IMR-90 (cell line): Measurements from ENCODE around the gene MRPL32. TPM values are rescaled to one million over a fixed set of nuclear protein-coding genes. Genes with fewer than 3 reads are reported as not detected.

ENCODE experiments used
- ATAC-seq: fragments of 200-7000 bp; cut with Tn5 transposase; 2 replicates; pipeline ENCODE4 v1.9.1; 2020; ENCODE audit warnings: low read depth, mild to moderate bottlenecking, moderate library complexity
- BruUV-seq: library from RNA; stranded (reverse); fragments of 400-500 nt; replicated peaks from 2 replicates; lab custom pipeline; 2021; lab: Mats Ljungman, UMichigan
- CTCF ChIA-PET: fragments of 300-600 bp; formaldehyde crosslinking; extraction: SDS; loops from one replicate; lab custom pipeline; 2021; ENCODE audit warnings: antibody characterized with exemption; lab: Yijun Ruan, JAX
- POLR2A ChIA-PET: fragments of 300-600 bp; sonication (Branson Sonifier 250); formaldehyde crosslinking; loops from one replicate; lab custom pipeline; 2022; ENCODE audit warnings: antibody characterized with exemption; ENCODE audit not compliant: unreplicated experiment; lab: Charles Lee
- DNase-seq: peaks from one replicate; pipeline ENCODE4 v3.0.0; 2013
- H2AFZ ChIP-seq: replicated peaks from 2 replicates; pipeline ENCODE3; 2013; ENCODE audit warnings: low read length, mild to moderate bottlenecking; ENCODE audit not compliant: poor library complexity
- H2AK5ac ChIP-seq: 2 replicates; pipeline ENCODE4 v1.6.1; 2013; ENCODE audit warnings: low read depth, low read length, inconsistent platforms
- H2AK9ac ChIP-seq: replicated peaks from 2 replicates; pipeline ENCODE3; 2013; ENCODE audit warnings: mild to moderate bottlenecking, low read depth, low read length, moderate library complexity; ENCODE audit not compliant: poor library complexity
- H2BK120ac ChIP-seq: 2 replicates; pipeline ENCODE4 v1.6.1; 2013; ENCODE audit warnings: low read depth, low read length, inconsistent platforms
- H2BK15ac ChIP-seq: 3 replicates; pipeline ENCODE4 v1.6.1; 2013; ENCODE audit warnings: low read depth, low read length, inconsistent platforms
- H2BK20ac ChIP-seq: 2 replicates; pipeline ENCODE4 v1.6.1; 2013; ENCODE audit warnings: low read depth, mild to moderate bottlenecking, inconsistent platforms, low read length, moderate library complexity
- H2BK5ac ChIP-seq: 2 replicates; pipeline ENCODE4 v1.6.1; 2013; ENCODE audit warnings: mild to moderate bottlenecking, low read depth, low read length, inconsistent platforms; ENCODE audit not compliant: poor library complexity, severe bottlenecking
- H3K14ac ChIP-seq: replicated peaks from 2 replicates; pipeline ENCODE4 v1.6.1; 2013; ENCODE audit warnings: low read depth, low read length, inconsistent platforms
- H3K18ac ChIP-seq: 2 replicates; pipeline ENCODE4 v1.6.1; 2013; ENCODE audit warnings: low read depth, low read length, control low read depth
- H3K23ac ChIP-seq: 2 replicates; pipeline ENCODE4 v1.6.1; 2013; ENCODE audit warnings: low read depth, low read length, inconsistent platforms
- H3K27ac ChIP-seq: 2 replicates; pipeline ENCODE4 v1.5.1; 2013; ENCODE audit warnings: mild to moderate bottlenecking, control low read depth, low read length; ENCODE audit not compliant: insufficient read depth
- H3K27me3 ChIP-seq: 2 replicates; pipeline ENCODE4 v1.6.1; 2013; ENCODE audit warnings: low read length; ENCODE audit not compliant: control insufficient read depth, insufficient read depth
- H3K36me3 ChIP-seq: 2 replicates; pipeline ENCODE4 v1.6.1; 2013; ENCODE audit warnings: low read length, mixed read lengths; ENCODE audit not compliant: control insufficient read depth, insufficient read depth
- H3K4ac ChIP-seq: 2 replicates; pipeline ENCODE4 v1.6.1; 2013; ENCODE audit warnings: low read depth, low read length, inconsistent platforms
- H3K4me1 ChIP-seq: 2 replicates; pipeline ENCODE4 v1.6.1; 2013; ENCODE audit warnings: low read length, mixed read lengths; ENCODE audit not compliant: control insufficient read depth, insufficient read depth
- H3K4me2 ChIP-seq: 2 replicates; pipeline ENCODE4 v1.6.1; 2013; ENCODE audit warnings: low read depth, mild to moderate bottlenecking, control low read depth, low read length, moderate library complexity
- H3K4me3 ChIP-seq: 2 replicates; pipeline ENCODE4 v1.5.1; 2013; ENCODE audit warnings: low read depth, mild to moderate bottlenecking, control low read depth, low read length, moderate library complexity; ENCODE audit not compliant: insufficient read depth
- H3K56ac ChIP-seq: 2 replicates; pipeline ENCODE4 v1.6.1; 2013; ENCODE audit warnings: low read length, inconsistent platforms; ENCODE audit not compliant: insufficient read depth; ENCODE audit errors: extremely low read depth
- H3K79me1 ChIP-seq, 2 experiments: 2 replicates each; pipeline ENCODE4 v1.6.1; 2013; ENCODE audit warnings: low read length in 2 of 2, inconsistent platforms in 1 of 2, low read depth in 1 of 2
- H3K9ac ChIP-seq: 2 replicates; pipeline ENCODE4 v1.6.1; 2013; ENCODE audit warnings: low read depth, low read length, control low read depth
- H3K9me1 ChIP-seq: 2 replicates; pipeline ENCODE4 v1.6.1; 2013; ENCODE audit warnings: low read length, inconsistent platforms; ENCODE audit not compliant: insufficient read depth
- H3K9me3 ChIP-seq: 2 replicates; pipeline ENCODE4 v1.6.1; 2013; ENCODE audit warnings: low read length; ENCODE audit not compliant: control insufficient read depth, insufficient read depth
- H4K20me1 ChIP-seq: 2 replicates; pipeline ENCODE4 v1.6.1; 2013; ENCODE audit warnings: low read length, inconsistent platforms; ENCODE audit not compliant: insufficient read depth
- H4K5ac ChIP-seq: 2 replicates; pipeline ENCODE4 v1.6.1; 2013; ENCODE audit warnings: mild to moderate bottlenecking, low read depth, low read length, control low read depth
- H4K8ac ChIP-seq, 2 experiments: 2 replicates each; pipeline ENCODE4 v1.6.1; 2013; ENCODE audit warnings: low read depth in 2 of 2, low read length in 2 of 2, control low read depth in 1 of 2, inconsistent platforms in 1 of 2
- H4K91ac ChIP-seq: 2 replicates; pipeline ENCODE4 v1.6.1; 2013; ENCODE audit warnings: low read depth, low read length, inconsistent platforms; ENCODE audit not compliant: insufficient read depth
- BHLHE40 ChIP-seq: fragments of 150-350 bp; IDR thresholded peaks from 2 replicates; pipeline ENCODE4 v1.6.1; 2016; ENCODE audit warnings: mild to moderate bottlenecking, low read depth, low read length
- CEBPB ChIP-seq: IDR thresholded peaks from 2 replicates; pipeline ENCODE4 v1.6.1; 2012; ENCODE audit warnings: low read depth, low read length, improper control_type of control experiment
- FOS ChIP-seq: fragments of 150-350 bp; IDR thresholded peaks from 2 replicates; pipeline ENCODE4 v1.6.1; 2016; ENCODE audit warnings: low read depth, low read length
- MAZ ChIP-seq: IDR thresholded peaks from 2 replicates; pipeline ENCODE4 v1.6.1; 2012; ENCODE audit warnings: low read depth, mild to moderate bottlenecking, low read length, improper control_type of control experiment, moderate library complexity, borderline replicate concordance
- MXI1 ChIP-seq: IDR thresholded peaks from 2 replicates; pipeline ENCODE4 v1.6.1; 2012; ENCODE audit warnings: low read depth, mild to moderate bottlenecking, low read length, moderate library complexity, borderline replicate concordance
- POLR2A ChIP-seq: IDR thresholded peaks from 2 replicates; pipeline ENCODE4 v1.6.1; 2012; ENCODE audit warnings: mild to moderate bottlenecking, low read depth, low read length
- RAD21 ChIP-seq: IDR thresholded peaks from 2 replicates; pipeline ENCODE4 v1.6.1; 2012; ENCODE audit warnings: low read length, improper control_type of control experiment
- RFX5 ChIP-seq: IDR thresholded peaks from 2 replicates; pipeline ENCODE4 v1.8.0; 2012; ENCODE audit warnings: low read depth, mild to moderate bottlenecking, low read length, moderate library complexity
- SMC3 ChIP-seq: fragments of 150-350 bp; IDR thresholded peaks from 2 replicates; pipeline ENCODE4 v1.6.1; 2016; ENCODE audit warnings: low read depth, mild to moderate bottlenecking, antibody characterized with exemption, low read length, moderate library complexity
- WGBS, 2 experiments: methylation state at CpG; one replicate each; pipeline versions ENCODE4 v1.1.5 to v1.1.7; 2013; ENCODE audit warnings: missing lambda C conversion rate in 2 of 2; ENCODE audit not compliant: insufficient read length in 1 of 2; ENCODE audit errors: extremely low coverage in 2 of 2; 5-methylcytosine and 5-hydroxymethylcytosine counted together
- dilution Hi-C: fragments of 300-500 bp; cut with HindIII; formaldehyde crosslinking; loops from one replicate; pipeline ENCODE4 v1.14.3; 2018; ENCODE audit warnings: low sequenced_read_pairs; ENCODE audit not compliant: unreplicated experiment
- in situ Hi-C: fragments of 300-500 bp; cut with MboI; formaldehyde crosslinking; loops from 3 replicates; pipeline ENCODE4 v1.14.3; 2019; ENCODE audit warnings: low sequenced_read_pairs, inconsistent platforms, mixed read lengths
- intact Hi-C: fragments of 100-400 bp; cut with micrococcal nuclease; formaldehyde crosslinking; loops from 2 replicates; pipeline ENCODE4 v1.10.0; 2022
- polyA plus RNA-seq, 3 experiments: library from polyadenylated mRNA; depleted of rRNA; stranded (reverse); fragments of >200 nt; gene quantifications; 2 replicates each; pipeline ENCODE4 v1.2.3, GENCODE V29; 2012; ENCODE audit warnings: low replicate concordance in 1 of 3
- total RNA-seq: library from RNA; depleted of rRNA; stranded (reverse); fragments of >200 nt; gene quantifications from 2 replicates; pipeline ENCODE4 v1.2.3, GENCODE V29; 2012
- TF ChIP-seq, protein P1 (sequence below): conservative IDR thresholded peaks from 2 replicates; pipeline ENCODE4 v1.5.1; 2012; ENCODE audit warnings: mild to moderate bottlenecking, low read depth, low read length, improper control_type of control experiment

The MRPL32 gene
- total and polyA plus RNA-seq, 2 of the 4 experiments (the other 2 are of a cell fraction) = 42.3 to 75.3 TPM

DNA sequence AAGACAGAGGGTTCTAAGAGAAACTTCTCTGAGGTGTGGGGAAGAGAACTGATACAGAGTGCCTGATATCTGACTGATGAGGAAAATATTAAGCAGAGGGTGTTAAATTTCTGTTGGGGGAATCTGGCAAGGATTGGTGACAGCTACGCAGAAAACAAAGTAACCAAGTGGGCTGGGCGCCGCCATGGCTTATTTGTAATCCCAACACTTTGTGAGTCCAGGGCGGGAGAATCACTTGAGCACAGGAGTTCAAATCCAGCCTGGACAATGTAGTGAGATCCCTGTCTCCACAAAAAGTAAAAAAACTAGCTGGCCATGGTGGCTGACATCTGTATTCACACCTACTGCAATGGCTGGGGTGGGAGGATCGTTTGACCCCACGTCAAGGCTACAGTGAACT is 18.2 kb upstream of the MRPL32 start:
- peaks cover 8% of the 10 kb centered on the region; the same call in 1 of the 2 replicates for H3K9me1 ChIP-seq
- H3K27me3 ChIP-seq = no peaks in the 10 kb centered on the region
- H3K23ac ChIP-seq = no peak overlapping the region
- no peak overlapping the region for H2AK5ac ChIP-seq
- DNase-seq (no peak), ATAC-seq (no peak)
- no peaks in the 10 kb centered on the region for H3K9me3 ChIP-seq
- H3K56ac ChIP-seq = no peak overlapping the region
- H3K4me1 ChIP-seq = peaks cover 6% of the 10 kb centered on the region
- no peak overlapping the region for H2BK120ac ChIP-seq
- no peak overlapping the region for H3K9ac ChIP-seq
- H3K36me3 ChIP-seq = peaks cover 13% of the 10 kb centered on the region
- H4K20me1 ChIP-seq = no peaks in the 10 kb centered on the region
- H2AK9ac ChIP-seq = no peak overlapping the region
- H3K4me2 ChIP-seq = no peak overlapping the region
- peak overlapping the region; percentile 11; the same call in 1 of the 2 replicates for H3K27ac ChIP-seq
- H2BK20ac ChIP-seq = no peak overlapping the region
- H3K4me3 ChIP-seq = no peak overlapping the region
- dilution Hi-C loops = no loop called here
- WGBS, 2 experiments = no CpG with 5 or more reads among the region's 6 CpGs
- POLR2A ChIA-PET = no interaction called here
- no peak overlapping the region; the same call in 2 of the 3 replicates for H2BK15ac ChIP-seq
- CTCF ChIA-PET = interaction anchor here (0.6 kb wide), 1 partner anchor 192 kb away, joined by 3 read pairs; no protein-coding TSS in a partner anchor
- H2AFZ ChIP-seq = no peak overlapping the region
- H3K14ac ChIP-seq = no peak overlapping the region
- no peak overlapping the region for H3K18ac ChIP-seq
- H3K79me1 ChIP-seq = peaks cover 16 to 20% of the 10 kb centered on the region in 2 experiments
- H4K5ac ChIP-seq = no peak overlapping the region
- no peak for TF ChIP-seq BHLHE40
- TF ChIP-seq RFX5 = no peak
- no peak for TF ChIP-seq SMC3
- TF ChIP-seq POLR2A = no peak
- no peak for TF ChIP-seq FOS
- no peak for TF ChIP-seq MXI1
- TF ChIP-seq CEBPB = no peak
- no peak for TF ChIP-seq RAD21
- no peak for TF ChIP-seq MAZ
- TF ChIP-seq, protein P1, sequence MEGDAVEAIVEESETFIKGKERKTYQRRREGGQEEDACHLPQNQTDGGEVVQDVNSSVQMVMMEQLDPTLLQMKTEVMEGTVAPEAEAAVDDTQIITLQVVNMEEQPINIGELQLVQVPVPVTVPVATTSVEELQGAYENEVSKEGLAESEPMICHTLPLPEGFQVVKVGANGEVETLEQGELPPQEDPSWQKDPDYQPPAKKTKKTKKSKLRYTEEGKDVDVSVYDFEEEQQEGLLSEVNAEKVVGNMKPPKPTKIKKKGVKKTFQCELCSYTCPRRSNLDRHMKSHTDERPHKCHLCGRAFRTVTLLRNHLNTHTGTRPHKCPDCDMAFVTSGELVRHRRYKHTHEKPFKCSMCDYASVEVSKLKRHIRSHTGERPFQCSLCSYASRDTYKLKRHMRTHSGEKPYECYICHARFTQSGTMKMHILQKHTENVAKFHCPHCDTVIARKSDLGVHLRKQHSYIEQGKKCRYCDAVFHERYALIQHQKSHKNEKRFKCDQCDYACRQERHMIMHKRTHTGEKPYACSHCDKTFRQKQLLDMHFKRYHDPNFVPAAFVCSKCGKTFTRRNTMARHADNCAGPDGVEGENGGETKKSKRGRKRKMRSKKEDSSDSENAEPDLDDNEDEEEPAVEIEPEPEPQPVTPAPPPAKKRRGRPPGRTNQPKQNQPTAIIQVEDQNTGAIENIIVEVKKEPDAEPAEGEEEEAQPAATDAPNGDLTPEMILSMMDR = no peak
- H4K8ac ChIP-seq = no peak overlapping the region
- no peak overlapping the region for H3K4ac ChIP-seq
- BruUV-seq = no TSS peak
- no peak overlapping the region for H4K91ac ChIP-seq
- in situ Hi-C loops = no loop called here
- intact Hi-C loops = no loop called here
- no peak overlapping the region for H2BK5ac ChIP-seq
